Astrocyte (in vitro differentiated cells and primary cell): Measurements from ENCODE around the gene SHISAL1. TPM values are rescaled to one million over a fixed set of nuclear protein-coding genes. Genes with fewer than 3 reads are reported as not detected.
A peak's percentile ranks its signal among the peaks of the same experiment; 100 is the strongest.

Experiments used
- DNase-seq: peaks from one replicate; pipeline ENCODE4 v3.0.0-alpha.2; 2010; ENCODE audit warnings: low read depth
- FAIRE-seq: peaks from 2 replicates; lab custom pipeline; 2011; peaks lifted over from hg19 to GRCh38; lab: Jason Lieb, UNC
- H2AFZ ChIP-seq: 2 replicates; pipeline ENCODE4 v1.6.0; 2012; ENCODE audit warnings: low read depth, low read length, inconsistent platforms
- H3K27ac ChIP-seq: 2 replicates; pipeline ENCODE4 v1.5.1; 2011; ENCODE audit warnings: low read depth, low read length, inconsistent platforms
- H3K27me3 ChIP-seq: 2 replicates; pipeline ENCODE4 v1.6.0; 2011; ENCODE audit warnings: low read length, inconsistent platforms; ENCODE audit not compliant: insufficient read depth
- H3K36me3 ChIP-seq: 2 replicates; pipeline ENCODE4 v1.5.1; 2011; ENCODE audit warnings: low read length, inconsistent platforms; ENCODE audit not compliant: insufficient read depth
- H3K4me1 ChIP-seq: 2 replicates; pipeline ENCODE4 v1.5.1; 2011; ENCODE audit warnings: low read length, inconsistent platforms; ENCODE audit not compliant: insufficient read depth
- H3K4me2 ChIP-seq: 2 replicates; pipeline ENCODE4 v1.6.0; 2012; ENCODE audit warnings: low read length, inconsistent platforms
- H3K4me3 ChIP-seq: 2 replicates; pipeline ENCODE4 v1.5.1; 2011; ENCODE audit warnings: low read depth, mild to moderate bottlenecking, low read length, inconsistent platforms; ENCODE audit not compliant: insufficient read depth
- H3K79me2 ChIP-seq: 2 replicates; pipeline ENCODE4 v1.6.0; 2012; ENCODE audit warnings: mild to moderate bottlenecking, low read length, inconsistent platforms; ENCODE audit not compliant: insufficient read depth
- H3K9ac ChIP-seq: 2 replicates; pipeline ENCODE4 v1.6.0; 2012; ENCODE audit warnings: mild to moderate bottlenecking, low read length, inconsistent platforms
- H3K9me3 ChIP-seq: 2 replicates; pipeline ENCODE4 v1.5.1; 2012; ENCODE audit warnings: low read depth, mild to moderate bottlenecking, low read length, inconsistent platforms; ENCODE audit not compliant: insufficient read depth
- H4K20me1 ChIP-seq: 2 replicates; pipeline ENCODE4 v1.6.0; 2012; ENCODE audit warnings: low read length, inconsistent platforms; ENCODE audit not compliant: insufficient read depth
- H3K27ac Mint-ChIP-seq: one replicate; pipeline ENCODE4 v1.8.0; 2021; ENCODE audit warnings: mild to moderate bottlenecking, mixed read lengths; ENCODE audit not compliant: unreplicated experiment
- H3K27me3 Mint-ChIP-seq: one replicate; pipeline ENCODE4 v1.8.0; 2021; ENCODE audit warnings: low read depth, mixed read lengths; ENCODE audit not compliant: unreplicated experiment
- H3K36me3 Mint-ChIP-seq: one replicate; pipeline ENCODE4 v1.8.0; 2021; ENCODE audit warnings: low read depth, mixed read lengths; ENCODE audit not compliant: unreplicated experiment
- H3K4me1 Mint-ChIP-seq: one replicate; pipeline ENCODE4 v1.8.0; 2021; ENCODE audit warnings: low read depth, mixed read lengths; ENCODE audit not compliant: unreplicated experiment
- H3K4me3 Mint-ChIP-seq: one replicate; pipeline ENCODE4 v1.8.0; 2021; ENCODE audit warnings: mild to moderate bottlenecking, moderate library complexity, mixed read lengths; ENCODE audit not compliant: unreplicated experiment
- H3K9me3 Mint-ChIP-seq: one replicate; pipeline ENCODE4 v1.8.0; 2021; ENCODE audit warnings: mild to moderate bottlenecking, mixed read lengths; ENCODE audit not compliant: unreplicated experiment
- CTCF ChIP-seq: IDR thresholded peaks from 2 replicates; pipeline ENCODE4 v1.5.1; 2011; ENCODE audit warnings: low read depth, mild to moderate bottlenecking, inconsistent platforms, low read length, moderate library complexity; ENCODE audit not compliant: insufficient read depth
- EZH2 ChIP-seq: IDR thresholded peaks from 2 replicates; pipeline ENCODE4 v1.6.1; 2012; ENCODE audit warnings: mild to moderate bottlenecking, low read length, inconsistent platforms; ENCODE audit not compliant: insufficient read depth
- total RNA-seq: library from RNA; stranded (reverse); gene quantifications from 2 replicates; pipeline ENCODE4 v1.2.1, GENCODE V29; 2021

SHISAL1 gene
- total RNA-seq, 1 donor from 2014 or later: 0.36 TPM

GRCh38 chr22:44210722-44211121, 102.0 kb downstream of the SHISAL1 start:
- Histone ChIP-seq H4K20me1 (no peaks in the 10 kb centered on the region), H3K4me3 (no peak overlapping the region), H3K79me2 (no peaks in the 10 kb centered on the region), H3K27ac (no peak overlapping the region), H3K36me3 (no peaks in the 10 kb centered on the region), H3K9me3 (peaks cover 7% of the 10 kb centered on the region), H3K9ac (no peak overlapping the region), H2AFZ (no peak overlapping the region), H3K4me2 (no peak overlapping the region), H3K4me1 (no peaks in the 10 kb centered on the region), H3K27me3 (peaks cover 3% of the 10 kb centered on the region)
- no peak for FAIRE-seq
- Mint-ChIP-seq H3K27ac (no peak overlapping the region), H3K4me1 (no peaks in the 10 kb centered on the region), H3K27me3 (peaks cover 22% of the 10 kb centered on the region), H3K4me3 (no peak overlapping the region), H3K9me3 (peaks cover 4% of the 10 kb centered on the region), H3K36me3 (no peaks in the 10 kb centered on the region)
- no peak for TF ChIP-seq EZH2
- no peak for TF ChIP-seq CTCF
- DNase-seq: peak; percentile 68

GRCh38 chr22:44209343-44209742, 103.4 kb downstream of the SHISAL1 start:
- H3K36me3 Mint-ChIP-seq: no peaks in the 10 kb centered on the region
- Histone ChIP-seq H3K4me2 (no peak overlapping the region), H3K9ac (no peak overlapping the region), H3K36me3 (no peaks in the 10 kb centered on the region), H4K20me1 (no peaks in the 10 kb centered on the region), H2AFZ (no peak overlapping the region), H3K27ac (no peak overlapping the region), H3K27me3 (peaks cover 3% of the 10 kb centered on the region), H3K79me2 (no peaks in the 10 kb centered on the region), H3K4me3 (no peak overlapping the region), H3K9me3 (peaks cover 7% of the 10 kb centered on the region), H3K4me1 (no peaks in the 10 kb centered on the region)
- H3K27ac Mint-ChIP-seq: no peak overlapping the region
- TF ChIP-seq CTCF (no peak), EZH2 (no peak)
- no peak overlapping the region for H3K4me3 Mint-ChIP-seq
- DNase-seq (no peak), FAIRE-seq (no peak)
- peaks cover 4% of the 10 kb centered on the region for H3K9me3 Mint-ChIP-seq
- H3K4me1 Mint-ChIP-seq: no peaks in the 10 kb centered on the region
- H3K27me3 Mint-ChIP-seq: peaks cover 25% of the 10 kb centered on the region

DNA sequence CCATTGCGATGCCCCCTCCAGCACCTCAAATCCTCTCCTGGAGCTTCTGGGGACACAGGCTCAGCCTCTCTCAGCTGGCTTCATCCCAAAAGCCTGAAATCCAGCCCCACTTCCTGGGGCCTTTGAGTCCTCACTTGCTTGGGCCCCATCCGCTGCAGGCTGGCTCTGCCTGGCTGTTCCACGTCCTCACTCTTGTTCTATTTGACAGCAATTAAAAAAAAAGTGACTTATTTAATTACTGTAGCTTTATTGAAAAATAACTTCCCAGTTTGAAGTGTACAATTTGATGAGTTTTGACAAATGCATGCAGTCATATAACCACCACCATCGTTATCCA, 104.8 kb downstream of the SHISAL1 start:
- Histone ChIP-seq H2AFZ (no peak overlapping the region), H3K27ac (no peak overlapping the region), H3K27me3 (peaks cover 3% of the 10 kb centered on the region), H3K36me3 (no peaks in the 10 kb centered on the region), H3K79me2 (no peaks in the 10 kb centered on the region), H3K9ac (no peak overlapping the region), H3K4me1 (no peaks in the 10 kb centered on the region), H3K9me3 (peaks cover 3% of the 10 kb centered on the region), H4K20me1 (no peaks in the 10 kb centered on the region), H3K4me2 (no peak overlapping the region), H3K4me3 (no peak overlapping the region)
- H3K27ac Mint-ChIP-seq: no peak overlapping the region
- DNase-seq (no peak), FAIRE-seq (no peak)
- peaks cover 4% of the 10 kb centered on the region for H3K9me3 Mint-ChIP-seq
- no peak overlapping the region for H3K4me3 Mint-ChIP-seq
- no peaks in the 10 kb centered on the region for H3K36me3 Mint-ChIP-seq
- peaks cover under 1% of the 10 kb centered on the region for H3K4me1 Mint-ChIP-seq
- H3K27me3 Mint-ChIP-seq: peaks cover 33% of the 10 kb centered on the region
- TF ChIP-seq CTCF (no peak), EZH2 (no peak)
